ENCODE measurements around the gene SLC39A2. TPM values are rescaled to one million over a fixed set of nuclear protein-coding genes. Genes with fewer than 3 reads are reported as not detected.

Gene SLC39A2
- total and polyA plus RNA-seq, 9 of the 15 experiments (the other 6 are each of a cell fraction or from before 2014, with no cell fraction given), result 0.06 to 0.09 TPM; not detected in 7

GRCh38 chr14:20970647-20970982 lies 28.5 kb upstream of the SLC39A2 start:
- Histone ChIP-seq H3K4me2 (ENCODE audit: insufficient read depth, low read length) (peak overlapping the region; percentile 91), H3K27me3 (ENCODE audit: control insufficient read depth in 2 of 2, insufficient read depth in 2 of 2, low read length in 2 of 2) (no peaks in the 10 kb centered on the region; a peak in 2 of 5 replicates), H2AFZ (ENCODE audit: low read depth, low read length) (peak overlapping the region; percentile 85), H3K9ac (ENCODE audit: insufficient read depth in 1 of 2, low read depth in 2 of 2, low read length in 2 of 2) (peak overlapping the region; percentile 36 to 89; a peak in 3 of 4 replicates), H3K9me3 (replicated peaks; ENCODE audit: control insufficient read depth, insufficient read depth, low read depth, low read length) (no peaks in the 10 kb centered on the region), H3K27ac (ENCODE audit: extremely low read depth, low read depth, low read length) (no peak overlapping the region), H4K20me1 (replicated peaks; ENCODE audit: control insufficient read depth, insufficient read depth, low read length) (no peaks in the 10 kb centered on the region), H3K4me1 (replicated peaks in 1 of 2; ENCODE audit: control insufficient read depth in 2 of 2, insufficient read depth in 2 of 2, low read length in 2 of 2) (peaks cover 0 to 10% of the 10 kb centered on the region in 2 experiments; a peak in 3 of 5 replicates), H3K4me3 (peak overlapping the region; percentile 48), H3K9me1 (ENCODE audit: control insufficient read depth, insufficient read depth, low read length) (no peaks in the 10 kb centered on the region), H3K36me3 (ENCODE audit: control insufficient read depth, insufficient read depth, low read length) (no peaks in the 10 kb centered on the region), H3K79me2 (ENCODE audit: control insufficient read depth, insufficient read depth, low read length) (no peaks in the 10 kb centered on the region)
- WGBS (ENCODE audit: insufficient coverage, low coverage, missing lambda C conversion rate), result 4% methylated on average over 10 of the region's 10 CpGs
- ATAC-seq, result peak; percentile 58
- DNase-seq (ENCODE audit: extremely low read depth in 1 of 4, low spot score in 3 of 4), result no peak
- BruUV-seq (replicated peaks), result no TSS peak
- no peak for FAIRE-seq
- intact Hi-C loops (cut with micrococcal nuclease), result loop anchor here (2.0 to 5.0 kb wide), 2 partner anchors 98 to 274 kb away; no protein-coding TSS in a partner anchor
- POLR2A ChIA-PET, result interaction anchor here (1.0 to 1.4 kb wide), 3 partner anchors 10 to 138 kb away, joined by 3 to 6 read pairs (median 4); no protein-coding TSS in a partner anchor
- TF ChIP-seq ZKSCAN8 (CRISPR knock-in tag; IDR thresholded peaks at IDR 0.05) (0 out of 2 replicates have a peak, but pooled peaks have one; percentile 28), ZNF444 (CRISPR knock-in tag; IDR thresholded peaks at IDR 0.05) (no peak)
- in situ Hi-C loops (cut with MboI), result loop anchor here (25.0 kb wide), 1 partner anchor 258 kb away; no protein-coding TSS in a partner anchor
- CTCF ChIA-PET (ENCODE audit: low intra/inter-chr PET ratio), result interaction anchor here (0.6 to 1.3 kb wide), 4 partner anchors 111 to 274 kb away, joined by 3 to 22 read pairs (median 4); no protein-coding TSS in a partner anchor

DNA sequence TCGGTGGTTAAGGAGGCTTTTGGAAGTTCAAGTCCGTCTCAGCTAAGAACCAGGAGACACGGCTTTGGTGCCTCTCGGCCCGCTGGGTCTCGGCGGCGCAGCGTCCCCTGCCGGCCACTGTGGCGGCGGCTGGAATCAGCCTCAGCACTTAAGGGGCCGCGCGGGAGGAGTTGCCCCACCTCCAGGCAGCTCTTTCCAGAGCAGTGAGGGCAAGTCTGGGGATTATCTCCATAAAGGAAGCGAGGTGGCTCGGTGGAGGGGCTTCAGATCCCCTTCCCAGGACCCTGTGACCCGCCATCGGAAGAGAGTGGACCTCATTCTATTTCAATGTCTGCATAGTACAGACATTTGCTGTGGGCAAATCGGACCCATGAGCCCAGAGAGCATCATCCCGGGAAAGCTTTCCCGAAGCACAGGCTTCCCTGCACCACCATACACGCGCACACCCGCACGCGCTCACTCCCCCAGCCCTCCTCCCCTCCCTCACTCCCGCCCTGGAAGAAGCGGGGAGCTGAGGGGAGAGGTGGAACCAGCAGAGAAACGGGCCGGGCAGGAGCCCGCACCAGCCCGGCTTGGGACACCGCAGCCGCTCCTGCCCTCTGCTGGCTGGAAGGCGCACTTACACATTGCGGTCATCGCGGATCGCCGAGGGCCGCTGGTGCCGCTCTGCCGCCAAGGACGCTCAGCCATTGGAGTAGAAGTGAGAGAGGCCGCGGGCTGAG lies 27.9 kb upstream of the SLC39A2 start:
- no TSS peak for BruUV-seq (replicated peaks)
- POLR2A ChIA-PET, result interaction anchor here (0.5 to 1.4 kb wide), 6 partner anchors 11 to 290 kb away, joined by 3 to 6 read pairs (median 4); no protein-coding TSS in a partner anchor
- Histone ChIP-seq H3K79me2 (ENCODE audit: control insufficient read depth, insufficient read depth, low read length) (no peaks in the 10 kb centered on the region), H4K20me1 (replicated peaks; ENCODE audit: control insufficient read depth, insufficient read depth, low read length) (no peaks in the 10 kb centered on the region), H3K4me3 (peak overlapping the region; percentile 48), H3K4me1 (replicated peaks in 1 of 2; ENCODE audit: control insufficient read depth in 2 of 2, insufficient read depth in 2 of 2, low read length in 2 of 2) (peaks cover 0 to 10% of the 10 kb centered on the region in 2 experiments; a peak in 3 of 5 replicates), H2AFZ (ENCODE audit: low read depth, low read length) (peak overlapping the region; percentile 94), H3K27ac (ENCODE audit: extremely low read depth, low read depth, low read length) (no peak overlapping the region), H3K4me2 (ENCODE audit: insufficient read depth, low read length) (peak overlapping the region; percentile 91), H3K36me3 (ENCODE audit: control insufficient read depth, insufficient read depth, low read length) (no peaks in the 10 kb centered on the region), H3K9me1 (ENCODE audit: control insufficient read depth, insufficient read depth, low read length) (no peaks in the 10 kb centered on the region), H3K27me3 (ENCODE audit: control insufficient read depth in 2 of 2, insufficient read depth in 2 of 2, low read length in 2 of 2) (no peaks in the 10 kb centered on the region; a peak in 2 of 5 replicates), H3K9ac (ENCODE audit: insufficient read depth in 1 of 2, low read depth in 2 of 2, low read length in 2 of 2) (peak overlapping the region; percentile 36 to 89), H3K9me3 (replicated peaks; ENCODE audit: control insufficient read depth, insufficient read depth, low read depth, low read length) (no peaks in the 10 kb centered on the region)
- CTCF ChIA-PET (ENCODE audit: low intra/inter-chr PET ratio), result interaction anchor here (0.6 to 1.3 kb wide), 4 partner anchors 25 to 274 kb away, joined by 3 to 22 read pairs (median 4); no protein-coding TSS in a partner anchor
- intact Hi-C loops (cut with micrococcal nuclease) (loop anchor here (1.0 to 5.0 kb wide), 3 partner anchors 99 to 274 kb away; no protein-coding TSS in a partner anchor), in situ Hi-C loops (cut with MboI) (loop anchor here (25.0 kb wide), 1 partner anchor 259 kb away; no protein-coding TSS in a partner anchor)
- DNase-seq (ENCODE audit: extremely low read depth in 1 of 4, low spot score in 3 of 4) (peak; percentile 80 to 85 (median 84)), ATAC-seq (peak; percentile 97), FAIRE-seq (peak; percentile 77)
- WGBS (ENCODE audit: insufficient coverage, low coverage, missing lambda C conversion rate), result 0% methylated on average over 12 of the region's 47 CpGs
- TF ChIP-seq RCOR1 (IDR thresholded peaks at IDR 0.05; ENCODE audit: borderline replicate concordance in 1 of 2, low read depth in 2 of 2, low read length in 2 of 2), result peak in 1 of 2 experiments; percentile 13; a peak in 1 of 4 replicates
- no peak; the same call in 1 of the 2 replicates for TF ChIP-seq MTA3 (IDR thresholded peaks at IDR 0.05; ENCODE audit: borderline replicate concordance)
- TF ChIP-seq, protein P1, sequence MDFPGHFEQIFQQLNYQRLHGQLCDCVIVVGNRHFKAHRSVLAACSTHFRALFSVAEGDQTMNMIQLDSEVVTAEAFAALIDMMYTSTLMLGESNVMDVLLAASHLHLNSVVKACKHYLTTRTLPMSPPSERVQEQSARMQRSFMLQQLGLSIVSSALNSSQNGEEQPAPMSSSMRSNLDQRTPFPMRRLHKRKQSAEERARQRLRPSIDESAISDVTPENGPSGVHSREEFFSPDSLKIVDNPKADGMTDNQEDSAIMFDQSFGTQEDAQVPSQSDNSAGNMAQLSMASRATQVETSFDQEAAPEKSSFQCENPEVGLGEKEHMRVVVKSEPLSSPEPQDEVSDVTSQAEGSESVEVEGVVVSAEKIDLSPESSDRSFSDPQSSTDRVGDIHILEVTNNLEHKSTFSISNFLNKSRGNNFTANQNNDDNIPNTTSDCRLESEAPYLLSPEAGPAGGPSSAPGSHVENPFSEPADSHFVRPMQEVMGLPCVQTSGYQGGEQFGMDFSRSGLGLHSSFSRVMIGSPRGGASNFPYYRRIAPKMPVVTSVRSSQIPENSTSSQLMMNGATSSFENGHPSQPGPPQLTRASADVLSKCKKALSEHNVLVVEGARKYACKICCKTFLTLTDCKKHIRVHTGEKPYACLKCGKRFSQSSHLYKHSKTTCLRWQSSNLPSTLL (IDR thresholded peaks at IDR 0.05), result no peak
- TF ChIP-seq THRA (IDR thresholded peaks at IDR 0.05), result no peak
- TF ChIP-seq, protein P2, sequence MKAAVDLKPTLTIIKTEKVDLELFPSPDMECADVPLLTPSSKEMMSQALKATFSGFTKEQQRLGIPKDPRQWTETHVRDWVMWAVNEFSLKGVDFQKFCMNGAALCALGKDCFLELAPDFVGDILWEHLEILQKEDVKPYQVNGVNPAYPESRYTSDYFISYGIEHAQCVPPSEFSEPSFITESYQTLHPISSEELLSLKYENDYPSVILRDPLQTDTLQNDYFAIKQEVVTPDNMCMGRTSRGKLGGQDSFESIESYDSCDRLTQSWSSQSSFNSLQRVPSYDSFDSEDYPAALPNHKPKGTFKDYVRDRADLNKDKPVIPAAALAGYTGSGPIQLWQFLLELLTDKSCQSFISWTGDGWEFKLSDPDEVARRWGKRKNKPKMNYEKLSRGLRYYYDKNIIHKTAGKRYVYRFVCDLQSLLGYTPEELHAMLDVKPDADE (conservative IDR thresholded peaks at IDR 0.05; ENCODE audit: control insufficient read depth, low read depth, low read length), result no peak

Data from K562 (cell line).